ENCODE measurements around the gene SPIN1. TPM values are rescaled to one million over a fixed set of nuclear protein-coding genes. Genes with fewer than 3 reads are reported as not detected.
A peak's percentile ranks its signal among the peaks of the same experiment; 100 is the strongest.

The SPIN1 gene
- total RNA-seq, 1 experiment from 2014 or later: 80.9 TPM

- intact Hi-C loops (cut with micrococcal nuclease): no loop called here
- BruUV-seq (replicated peaks): no TSS peak
- DNase-seq (ENCODE audit: unreplicated experiment): no peak
- Mint-ChIP-seq H3K36me3 (ENCODE audit: insufficient read depth, unreplicated experiment) (peaks cover 40% of the 10 kb centered on the region), H3K27me3 (ENCODE audit: insufficient read depth, unreplicated experiment) (no peaks in the 10 kb centered on the region), H3K9me3 (ENCODE audit: unreplicated experiment) (peaks cover 8% of the 10 kb centered on the region), H3K27ac (ENCODE audit: low read depth, unreplicated experiment) (no peak overlapping the region), H3K4me3 (ENCODE audit: unreplicated experiment) (no peak overlapping the region), H3K4me1 (ENCODE audit: insufficient read depth, unreplicated experiment) (peaks cover 10% of the 10 kb centered on the region)
- POLR2A ChIA-PET: no interaction called here
- TF ChIP-seq CTCF (IDR thresholded peaks at IDR 0.05; ENCODE audit: unreplicated experiment): no peak
- CTCF ChIA-PET: no interaction called here
Observed at GRCh38 chr9:88451160-88451559, 62.9 kb downstream of the SPIN1 start.

- TF ChIP-seq CTCF (IDR thresholded peaks at IDR 0.05; ENCODE audit: unreplicated experiment): no peak
- Mint-ChIP-seq H3K27ac (ENCODE audit: low read depth, unreplicated experiment) (peak overlapping the region; percentile 9), H3K4me1 (ENCODE audit: insufficient read depth, unreplicated experiment) (peaks cover 22% of the 10 kb centered on the region), H3K4me3 (ENCODE audit: unreplicated experiment) (no peak overlapping the region), H3K36me3 (ENCODE audit: insufficient read depth, unreplicated experiment) (peaks cover 20% of the 10 kb centered on the region), H3K9me3 (ENCODE audit: unreplicated experiment) (no peaks in the 10 kb centered on the region), H3K27me3 (ENCODE audit: insufficient read depth, unreplicated experiment) (no peaks in the 10 kb centered on the region)
- intact Hi-C loops (cut with micrococcal nuclease): no loop called here
- BruUV-seq (replicated peaks): no TSS peak
- no peak for DNase-seq (ENCODE audit: unreplicated experiment)
- POLR2A ChIA-PET: no interaction called here
- CTCF ChIA-PET: no interaction called here
Observed at GRCh38 chr9:88458716-88459465, 70.6 kb downstream of the SPIN1 start.

- ChIA-PET POLR2A (interaction anchor here (0.9 to 1.2 kb wide), 2 partner anchors 11 to 118 kb away, joined by 3 to 5 read pairs; no protein-coding TSS in a partner anchor), CTCF (interaction anchor here (0.6 kb wide), 1 partner anchor 53 kb away, joined by 3 read pairs; no protein-coding TSS in a partner anchor)
- no peak for TF ChIP-seq CTCF (IDR thresholded peaks at IDR 0.05; ENCODE audit: unreplicated experiment)
- Mint-ChIP-seq H3K4me1 (ENCODE audit: insufficient read depth, unreplicated experiment) (peaks cover 25% of the 10 kb centered on the region), H3K4me3 (ENCODE audit: unreplicated experiment) (no peak overlapping the region), H3K27me3 (ENCODE audit: insufficient read depth, unreplicated experiment) (no peaks in the 10 kb centered on the region), H3K9me3 (ENCODE audit: unreplicated experiment) (no peaks in the 10 kb centered on the region), H3K27ac (ENCODE audit: low read depth, unreplicated experiment) (no peak overlapping the region), H3K36me3 (ENCODE audit: insufficient read depth, unreplicated experiment) (peaks cover 26% of the 10 kb centered on the region)
- intact Hi-C loops (cut with micrococcal nuclease): no loop called here
- no TSS peak for BruUV-seq (replicated peaks)
- DNase-seq (ENCODE audit: unreplicated experiment): peak; percentile 9
Observed at GRCh38 chr9:88460587-88461332, 72.5 kb downstream of the SPIN1 start.

- POLR2A ChIA-PET: interaction anchor here (0.8 to 1.2 kb wide), 3 partner anchors 11 to 117 kb away, joined by 3 to 5 read pairs (median 4); no protein-coding TSS in a partner anchor
- no peak overlapping the region for H3K4me3 Mint-ChIP-seq (ENCODE audit: unreplicated experiment)
- no peak overlapping the region for H3K27ac Mint-ChIP-seq (ENCODE audit: low read depth, unreplicated experiment)
- CTCF ChIA-PET: no interaction called here
- BruUV-seq (replicated peaks): no TSS peak
- peak; percentile 22 for DNase-seq (ENCODE audit: unreplicated experiment)
- H3K27me3 Mint-ChIP-seq (ENCODE audit: insufficient read depth, unreplicated experiment): no peaks in the 10 kb centered on the region
- H3K9me3 Mint-ChIP-seq (ENCODE audit: unreplicated experiment): no peaks in the 10 kb centered on the region
- peaks cover 26% of the 10 kb centered on the region for H3K4me1 Mint-ChIP-seq (ENCODE audit: insufficient read depth, unreplicated experiment)
- peaks cover 25% of the 10 kb centered on the region for H3K36me3 Mint-ChIP-seq (ENCODE audit: insufficient read depth, unreplicated experiment)
- no peak for TF ChIP-seq CTCF (IDR thresholded peaks at IDR 0.05; ENCODE audit: unreplicated experiment)
- intact Hi-C loops (cut with micrococcal nuclease): no loop called here
Observed at GRCh38 chr9:88462191-88462590, 73.9 kb downstream of the SPIN1 start.
